GM19025 (cell line): ENCODE results near the gene CHD1.

Experiments used
- ATAC-seq: cut with Tn5 transposase; IDR thresholded peaks from one replicate; pipeline ENCODE4 v1.9.1; 2021; ENCODE audit warnings: mild to moderate bottlenecking, low read depth, moderate library complexity; ENCODE audit not compliant: unreplicated experiment

CHD1 gene

GRCh38 chr5:98825582-98826375 is 103.0 kb downstream of the CHD1 start:
- ATAC-seq = no peak

- ATAC-seq = no peak
Observed at GRCh38 chr5:98816582-98817222, 112.1 kb downstream of the CHD1 start.

GRCh38 chr5:98813755-98814154 is 115.1 kb downstream of the CHD1 start:
- no peak for ATAC-seq

- ATAC-seq = no peak
Observed at GRCh38 chr5:98810206-98810605, 118.6 kb downstream of the CHD1 start.

- ATAC-seq = no peak
Observed at GRCh38 chr5:98807806-98808205, 121.0 kb downstream of the CHD1 start.

- no peak for ATAC-seq
Observed at GRCh38 chr5:98805070-98805469, 123.7 kb downstream of the CHD1 start.

- ATAC-seq = no peak
Observed at GRCh38 chr5:98804066-98804465, 124.7 kb downstream of the CHD1 start.
